ENCODE data around the gene KRTAP13-3. TPM values are rescaled to one million over a fixed set of nuclear protein-coding genes. Genes with fewer than 3 reads are reported as not detected.
A peak's percentile ranks its signal among the peaks of the same experiment; 100 is the strongest.

KRTAP13-3 gene, protein sequence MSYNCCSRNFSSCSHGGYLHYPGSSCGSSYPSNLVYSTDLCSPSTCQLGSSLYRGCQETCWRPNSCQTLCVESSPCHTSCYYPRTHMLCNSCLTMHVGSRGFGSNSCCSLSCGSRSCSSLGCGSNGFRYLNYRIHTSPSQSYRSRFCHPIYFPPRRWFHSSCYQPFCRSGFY
- total RNA-seq = not detected

- H3K27ac ChIP-seq = no peak within 1 kb of the TSS
- no peak within 1 kb of the TSS for H3K4me3 ChIP-seq
- WGBS = 68% methylated on average over 5 of the region's 5 CpGs
- H3K36me3 ChIP-seq = no peaks in the 10 kb centered on the region
- TF ChIP-seq POLR2AphosphoS5 (IDR thresholded peaks at IDR 0.05) (no peak), POLR2A (IDR thresholded peaks at IDR 0.05) (no peak), EP300 (IDR thresholded peaks at IDR 0.05) (no peak)
- TF ChIP-seq, protein P1, sequence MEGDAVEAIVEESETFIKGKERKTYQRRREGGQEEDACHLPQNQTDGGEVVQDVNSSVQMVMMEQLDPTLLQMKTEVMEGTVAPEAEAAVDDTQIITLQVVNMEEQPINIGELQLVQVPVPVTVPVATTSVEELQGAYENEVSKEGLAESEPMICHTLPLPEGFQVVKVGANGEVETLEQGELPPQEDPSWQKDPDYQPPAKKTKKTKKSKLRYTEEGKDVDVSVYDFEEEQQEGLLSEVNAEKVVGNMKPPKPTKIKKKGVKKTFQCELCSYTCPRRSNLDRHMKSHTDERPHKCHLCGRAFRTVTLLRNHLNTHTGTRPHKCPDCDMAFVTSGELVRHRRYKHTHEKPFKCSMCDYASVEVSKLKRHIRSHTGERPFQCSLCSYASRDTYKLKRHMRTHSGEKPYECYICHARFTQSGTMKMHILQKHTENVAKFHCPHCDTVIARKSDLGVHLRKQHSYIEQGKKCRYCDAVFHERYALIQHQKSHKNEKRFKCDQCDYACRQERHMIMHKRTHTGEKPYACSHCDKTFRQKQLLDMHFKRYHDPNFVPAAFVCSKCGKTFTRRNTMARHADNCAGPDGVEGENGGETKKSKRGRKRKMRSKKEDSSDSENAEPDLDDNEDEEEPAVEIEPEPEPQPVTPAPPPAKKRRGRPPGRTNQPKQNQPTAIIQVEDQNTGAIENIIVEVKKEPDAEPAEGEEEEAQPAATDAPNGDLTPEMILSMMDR (IDR thresholded peaks at IDR 0.05) = no peak
- no peak for DNase-seq (ENCODE audit: low spot score in 2 of 2)
- H3K27me3 ChIP-seq = peaks cover 4% of the 10 kb centered on the region
- H3K9me3 ChIP-seq = no peaks in the 10 kb centered on the region
- no peaks in the 10 kb centered on the region for H3K4me1 ChIP-seq
These were observed at the start of gene KRTAP13-3 for GRCh38 chr21:30425826-30426225. TSS of gene KRTAP13-3 (minus strand) at chr21:30425926. CDS start at chr21:30425912, 14 bp downstream.

DNA sequence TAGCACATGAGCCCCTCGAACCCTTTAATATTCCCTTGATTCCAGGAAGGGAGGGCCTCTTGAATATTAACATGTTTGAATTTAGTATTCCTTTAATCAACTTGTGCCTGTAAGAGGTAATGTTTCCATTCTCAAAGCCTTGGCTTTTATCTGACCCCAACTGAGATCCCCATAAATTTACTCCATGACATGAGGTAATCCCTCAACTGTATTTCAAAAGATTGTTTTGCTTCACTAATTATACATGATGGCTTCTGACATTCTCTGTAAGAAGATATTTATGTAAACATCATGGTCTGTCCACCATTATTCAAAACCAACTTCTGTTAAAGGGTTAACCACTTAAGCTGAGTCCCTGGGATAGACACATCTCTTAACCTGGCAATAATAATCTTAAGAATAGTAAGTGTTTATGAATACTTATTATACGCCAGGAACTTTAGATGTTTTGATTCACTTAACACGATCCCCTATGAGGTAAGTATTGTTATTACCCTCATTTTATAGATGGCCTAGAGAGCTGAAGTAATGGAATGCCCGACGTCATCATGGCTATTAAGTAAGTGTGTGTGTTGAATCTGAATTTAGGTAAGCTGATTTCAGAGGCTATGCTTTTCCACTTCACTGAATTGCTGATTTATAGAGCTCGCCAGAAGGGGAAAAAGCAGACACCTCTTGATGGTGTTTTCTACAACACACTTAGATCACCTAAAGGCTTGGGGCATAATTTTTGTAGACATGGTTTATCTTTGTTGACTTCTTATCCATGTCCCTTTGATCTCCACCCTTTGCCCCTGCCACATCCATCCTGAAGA lies 43.4 kb upstream of the KRTAP13-3 start:
- TF ChIP-seq POLR2AphosphoS5 (IDR thresholded peaks at IDR 0.05) = no peak
- TF ChIP-seq, protein P1 (IDR thresholded peaks at IDR 0.05) = no peak
- no peak for TF ChIP-seq POLR2A (IDR thresholded peaks at IDR 0.05)
- TF ChIP-seq EP300 (IDR thresholded peaks at IDR 0.05) = no peak
- no peak overlapping the region for H3K27ac ChIP-seq
- H3K9me3 ChIP-seq = no peaks in the 10 kb centered on the region
- H3K4me3 ChIP-seq = no peak overlapping the region
- H3K4me1 ChIP-seq = no peaks in the 10 kb centered on the region
- no peaks in the 10 kb centered on the region for H3K27me3 ChIP-seq
- no peak for DNase-seq (ENCODE audit: low spot score in 2 of 2)
- H3K36me3 ChIP-seq = no peaks in the 10 kb centered on the region
- 56% methylated on average over 6 of the region's 6 CpGs for WGBS

DNA sequence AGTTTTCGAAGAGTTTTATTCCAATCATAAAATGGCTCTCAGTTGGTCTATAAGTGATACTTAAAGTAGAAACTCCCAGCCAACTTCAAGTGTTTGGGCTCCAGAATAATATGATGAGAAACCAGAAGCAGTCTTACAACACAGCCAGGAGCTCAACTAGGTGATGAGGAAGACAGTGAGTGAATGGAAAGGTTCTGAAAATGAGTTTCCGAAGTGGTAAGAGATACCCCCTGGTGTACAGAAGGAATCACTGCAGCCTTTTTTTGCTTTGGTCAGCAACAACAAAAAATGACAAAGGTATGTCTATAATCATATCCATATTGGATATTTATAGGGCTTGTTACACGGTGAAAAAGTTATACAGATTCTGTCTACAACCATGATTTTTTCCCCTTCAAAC lies 38.0 kb upstream of the KRTAP13-3 start:
- 67% methylated on average over 3 of the region's 3 CpGs for WGBS
- no peak for TF ChIP-seq EP300 (IDR thresholded peaks at IDR 0.05)
- TF ChIP-seq, protein P1 (IDR thresholded peaks at IDR 0.05) = peak in 1 of 2 donors; percentile 48
- no peak overlapping the region for H3K4me3 ChIP-seq
- DNase-seq (ENCODE audit: low spot score in 2 of 2) = no peak
- H3K4me1 ChIP-seq = no peaks in the 10 kb centered on the region
- H3K36me3 ChIP-seq = no peaks in the 10 kb centered on the region
- H3K9me3 ChIP-seq = no peaks in the 10 kb centered on the region
- H3K27ac ChIP-seq = no peak overlapping the region
- H3K27me3 ChIP-seq = no peaks in the 10 kb centered on the region

DNA sequence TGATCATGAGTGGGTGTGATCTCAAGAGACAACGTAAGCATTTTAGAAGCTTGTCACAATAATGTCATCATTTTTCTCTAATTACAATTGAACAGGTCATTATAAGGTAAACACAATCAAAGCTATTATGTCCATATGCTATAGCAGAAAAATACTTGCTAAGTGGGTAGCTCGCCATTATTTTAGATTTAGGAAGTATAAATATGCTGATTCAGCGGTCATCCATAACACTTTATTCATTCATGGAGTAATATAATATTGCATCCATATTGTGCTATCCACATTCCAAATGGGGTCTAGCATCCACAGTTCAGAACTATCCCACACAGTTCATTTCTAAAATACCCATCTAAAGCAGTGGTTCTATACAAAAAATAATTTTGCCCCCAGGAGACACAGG lies 22.8 kb upstream of the KRTAP13-3 start:
- WGBS = 88% methylated on average over 3 of the region's 3 CpGs
- no peak for TF ChIP-seq POLR2AphosphoS5 (IDR thresholded peaks at IDR 0.05)
- TF ChIP-seq, protein P1 (IDR thresholded peaks at IDR 0.05) = no peak
- TF ChIP-seq POLR2A (IDR thresholded peaks at IDR 0.05) = no peak
- no peak for TF ChIP-seq EP300 (IDR thresholded peaks at IDR 0.05)
- no peak for DNase-seq (ENCODE audit: low spot score in 2 of 2)
- Histone ChIP-seq H3K9me3 (no peaks in the 10 kb centered on the region), H3K27me3 (no peaks in the 10 kb centered on the region), H3K4me1 (no peaks in the 10 kb centered on the region), H3K4me3 (no peak overlapping the region), H3K36me3 (no peaks in the 10 kb centered on the region), H3K27ac (no peak overlapping the region)

DNA sequence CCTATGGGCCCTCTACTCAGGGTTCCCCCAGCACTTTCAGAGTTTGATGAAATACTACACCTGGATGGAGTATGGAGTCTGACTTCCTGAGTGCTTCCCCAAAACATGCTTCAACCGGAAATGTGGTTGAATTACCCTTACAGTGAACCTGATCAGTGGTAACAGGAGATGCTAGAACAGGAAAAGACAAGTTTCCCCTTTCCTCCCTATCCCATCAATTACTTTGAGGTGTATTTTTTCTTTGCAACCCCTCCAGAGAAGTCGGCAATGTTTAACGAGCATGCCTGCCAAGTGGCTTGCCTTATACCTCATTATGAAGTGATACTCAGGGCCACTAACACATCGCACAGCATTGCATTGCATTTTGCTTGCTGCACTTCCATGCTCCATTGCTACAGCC lies 21.3 kb upstream of the KRTAP13-3 start:
- H3K27me3 ChIP-seq = no peaks in the 10 kb centered on the region
- H3K27ac ChIP-seq = no peak overlapping the region
- no peak for DNase-seq (ENCODE audit: low spot score in 2 of 2)
- TF ChIP-seq EP300 (IDR thresholded peaks at IDR 0.05) = no peak
- TF ChIP-seq POLR2AphosphoS5 (IDR thresholded peaks at IDR 0.05) = no peak
- TF ChIP-seq, protein P1 (IDR thresholded peaks at IDR 0.05) = no peak
- TF ChIP-seq POLR2A (IDR thresholded peaks at IDR 0.05) = no peak
- H3K4me1 ChIP-seq = no peaks in the 10 kb centered on the region
- H3K36me3 ChIP-seq = no peaks in the 10 kb centered on the region
- no peak overlapping the region for H3K4me3 ChIP-seq
- H3K9me3 ChIP-seq = no peaks in the 10 kb centered on the region
- 51% methylated on average over 4 of the region's 4 CpGs for WGBS
